ENCODE data around the gene PAX7. TPM values are rescaled to one million over a fixed set of nuclear protein-coding genes. Genes with fewer than 3 reads are reported as not detected.

PAX7 gene
- total RNA-seq, 4 donors from 2014 or later = not detected

- no peak for TF ChIP-seq CTCF (IDR thresholded peaks at IDR 0.05; ENCODE audit: low read depth)
Observed at GRCh38 chr1:18628511-18628910, 2.1 kb upstream of the PAX7 start.

- no peak for TF ChIP-seq CTCF (IDR thresholded peaks at IDR 0.05; ENCODE audit: low read depth)
Observed at GRCh38 chr1:18629659-18630510, 761 bp upstream of the PAX7 start.

- no peak for TF ChIP-seq CTCF (IDR thresholded peaks at IDR 0.05; ENCODE audit: low read depth)
Observed at GRCh38 chr1:18631496-18632217, 1.0 kb downstream of the PAX7 start.

GRCh38 chr1:18632218-18632588 is 1.6 kb downstream of the PAX7 start:
- TF ChIP-seq CTCF (IDR thresholded peaks at IDR 0.05; ENCODE audit: low read depth) = no peak

GRCh38 chr1:18632783-18633421 is 2.3 kb downstream of the PAX7 start:
- TF ChIP-seq CTCF (IDR thresholded peaks at IDR 0.05; ENCODE audit: low read depth) = no peak

GRCh38 chr1:18633422-18634155 is 2.9 kb downstream of the PAX7 start:
- TF ChIP-seq CTCF (IDR thresholded peaks at IDR 0.05; ENCODE audit: low read depth) = no peak
